Vagina (tissue), 2 donors: ENCODE data around the gene TNRC18.

Experiments
- POLR2A ChIP-seq, 2 donors: fragments of 450-650 bp; IDR thresholded peaks; one replicate each; pipeline ENCODE4 v1.6.1; 2017; ENCODE audit warnings: antibody characterized with exemption in 2 of 2, mild to moderate bottlenecking in 2 of 2, moderate library complexity in 2 of 2
- POLR2AphosphoS5 ChIP-seq, 2 donors: sonication (generic); formaldehyde crosslinking; IDR thresholded peaks; one replicate each; pipeline ENCODE4 v1.9.0; 2017; ENCODE audit warnings: antibody characterized with exemption in 2 of 2, mild to moderate bottlenecking in 2 of 2, low read depth in 1 of 2; ENCODE audit not compliant: insufficient read depth in 1 of 2

- no peak for TF ChIP-seq POLR2A (IDR thresholded peaks at IDR 0.05)
- no peak for TF ChIP-seq POLR2AphosphoS5 (IDR thresholded peaks at IDR 0.05; ENCODE audit: insufficient read depth in 1 of 2, low read depth in 1 of 2)
These were observed 126.9 kb downstream of the TNRC18 start for GRCh38 chr7:5296611-5297226.
